HG03108 (cell line): ENCODE data around the gene DBNL.

Source experiments
- ATAC-seq: cut with Tn5 transposase; IDR thresholded peaks from one replicate; pipeline ENCODE4 v1.9.1; 2021; ENCODE audit warnings: moderate library complexity; ENCODE audit not compliant: unreplicated experiment

DBNL gene

DNA sequence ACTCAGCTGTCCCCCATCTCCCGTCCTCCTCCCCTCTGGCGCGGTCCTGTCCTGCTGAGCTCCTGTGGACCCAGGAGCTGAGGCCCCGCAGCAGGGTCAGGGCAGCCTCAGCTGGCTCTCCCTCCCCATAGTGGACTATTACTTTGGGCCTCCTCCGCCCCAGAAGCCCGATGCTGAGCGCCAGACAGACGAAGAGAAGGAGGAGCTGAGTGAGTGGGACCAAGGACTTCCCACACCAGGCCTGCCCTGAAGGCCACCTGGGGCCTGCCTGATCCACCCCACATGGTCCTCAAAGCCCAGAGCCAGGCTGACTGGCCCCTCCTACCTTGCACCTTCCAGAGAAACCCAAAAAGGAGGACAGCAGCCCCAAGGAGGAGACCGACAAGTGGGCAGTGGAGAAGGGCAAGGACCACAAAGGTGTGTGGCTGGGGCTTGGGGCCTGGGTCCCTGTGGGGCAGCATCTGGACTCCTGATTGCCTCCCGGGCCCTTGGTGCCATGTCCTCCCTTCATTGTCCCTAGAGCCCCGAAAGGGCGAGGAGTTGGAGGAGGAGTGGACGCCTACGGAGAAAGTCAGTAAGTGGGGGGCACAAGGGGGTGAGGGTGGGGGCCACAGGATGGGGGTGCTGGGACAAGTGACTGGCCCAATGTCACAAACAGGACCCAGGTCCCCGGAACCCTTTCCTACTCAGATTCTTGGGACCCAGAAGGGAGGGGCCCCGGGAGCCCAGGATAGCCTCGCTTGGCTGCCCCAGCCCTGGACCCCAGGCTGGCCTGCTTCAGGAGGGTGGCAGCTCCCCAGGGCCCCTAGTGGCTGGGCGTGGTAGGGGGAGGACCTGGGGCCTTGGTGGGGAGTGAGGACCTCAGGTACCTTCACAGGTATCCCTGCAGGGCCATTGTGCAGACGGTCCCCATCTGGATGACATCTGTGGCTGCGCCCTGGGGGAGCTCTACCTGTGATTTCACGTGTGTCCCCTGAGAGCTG is 64.6 kb downstream of the DBNL start:
- ATAC-seq = no peak

DNA sequence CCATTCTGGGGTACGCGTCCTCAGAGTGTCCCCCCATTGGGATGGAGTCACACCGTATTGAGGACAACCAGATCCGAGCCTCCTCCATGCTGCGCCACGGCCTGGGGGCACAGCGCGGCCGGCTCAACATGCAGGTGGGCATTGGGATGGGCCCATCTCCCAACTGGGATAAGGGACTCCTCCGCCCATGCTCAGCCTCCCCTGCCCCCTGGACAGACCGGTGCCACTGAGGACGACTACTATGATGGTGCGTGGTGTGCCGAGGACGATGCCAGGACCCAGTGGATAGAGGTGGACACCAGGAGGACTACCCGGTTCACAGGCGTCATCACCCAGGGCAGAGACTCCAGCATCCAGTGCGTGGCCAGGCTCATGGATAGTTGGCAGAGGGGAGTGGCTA is 65.5 kb downstream of the DBNL start:
- no peak for ATAC-seq

DNA sequence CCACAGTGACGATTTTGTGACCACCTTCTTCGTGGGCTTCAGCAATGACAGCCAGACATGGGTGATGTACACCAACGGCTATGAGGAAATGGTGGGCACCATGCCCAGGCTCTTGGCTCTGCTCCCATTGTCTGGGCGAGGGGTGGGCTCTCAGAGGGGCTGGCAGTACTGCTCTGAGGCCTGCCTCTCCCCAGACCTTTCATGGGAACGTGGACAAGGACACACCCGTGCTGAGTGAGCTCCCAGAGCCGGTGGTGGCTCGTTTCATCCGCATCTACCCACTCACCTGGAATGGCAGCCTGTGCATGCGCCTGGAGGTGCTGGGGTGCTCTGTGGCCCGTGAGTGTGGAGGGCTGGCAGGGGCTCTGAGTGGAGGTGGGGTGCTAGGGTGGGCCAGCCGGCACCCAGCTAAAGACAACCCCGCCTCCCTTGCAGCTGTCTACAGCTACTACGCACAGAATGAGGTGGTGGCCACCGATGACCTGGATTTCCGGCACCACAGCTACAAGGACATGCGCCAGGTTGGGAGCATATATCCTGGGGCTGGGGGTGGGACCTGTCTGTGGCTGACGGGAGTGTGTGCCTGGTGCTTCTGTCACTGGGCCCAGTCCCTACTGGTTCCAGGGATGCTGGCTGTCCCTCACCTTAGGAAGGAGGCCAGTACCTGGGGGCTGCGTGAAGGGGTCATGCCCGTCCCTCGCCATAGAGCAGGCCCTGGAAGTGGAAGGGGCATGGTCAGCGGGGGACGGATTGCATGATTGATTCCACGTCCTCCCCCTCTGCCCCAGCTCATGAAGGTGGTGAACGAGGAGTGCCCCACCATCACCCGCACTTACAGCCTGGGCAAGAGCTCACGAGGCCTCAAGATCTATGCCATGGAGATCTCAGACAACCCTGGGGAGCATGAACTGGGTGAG is 66.5 kb downstream of the DBNL start:
- no peak for ATAC-seq
